LNCAP (cell line): ENCODE data around the gene NKX6-1.

Source experiments
- CTCF ChIP-seq: fragments of 450-650 bp; IDR thresholded peaks from 2 replicates; pipeline ENCODE4 v1.5.1; 2017; ENCODE audit warnings: mild to moderate bottlenecking

The NKX6-1 gene

GRCh38 chr4:84482564-84483563, 16.2 kb downstream of the NKX6-1 start:
- no peak for TF ChIP-seq CTCF

- TF ChIP-seq CTCF = no peak
Observed at GRCh38 chr4:84481860-84482245, 17.2 kb downstream of the NKX6-1 start.

GRCh38 chr4:84481077-84481859, 17.8 kb downstream of the NKX6-1 start:
- no peak for TF ChIP-seq CTCF

- TF ChIP-seq CTCF = no peak
Observed at GRCh38 chr4:84480082-84480481, 19.0 kb downstream of the NKX6-1 start.

GRCh38 chr4:84479663-84480062, 19.4 kb downstream of the NKX6-1 start:
- peak; percentile 18; the same call in 1 of the 2 replicates for TF ChIP-seq CTCF

GRCh38 chr4:84477738-84478137, 21.4 kb downstream of the NKX6-1 start:
- TF ChIP-seq CTCF = no peak

GRCh38 chr4:84474107-84474506, 25.0 kb downstream of the NKX6-1 start:
- no peak for TF ChIP-seq CTCF
